HepG2 (cell line): ENCODE measurements around the gene MALRD1. TPM values are rescaled to one million over a fixed set of nuclear protein-coding genes. Genes with fewer than 3 reads are reported as not detected.

Experiments used
- ATAC-seq: fragments of 200-7000 bp; cut with Tn5 transposase; 3 replicates; pipeline ENCODE4 v1.9.1; 2020; ENCODE audit warnings: mild to moderate bottlenecking, moderate library complexity
- BruUV-seq: library from RNA; stranded (reverse); fragments of 400-500 nt; replicated peaks from 2 replicates; lab custom pipeline; 2021; lab: Mats Ljungman, UMichigan
- CTCF ChIA-PET: fragments of 300-600 bp; formaldehyde crosslinking; extraction: SDS; loops from one replicate; lab custom pipeline; 2021; ENCODE audit warnings: low total read pairs, inconsistent platforms, low intra/inter-chr PET ratio; lab: Yijun Ruan, JAX
- POLR2A ChIA-PET: fragments of 350-600 bp; sonication (Branson Sonifier 250); formaldehyde crosslinking; loops from one replicate; lab custom pipeline; 2020; ENCODE audit warnings: antibody characterized with exemption, inconsistent platforms; lab: Yijun Ruan, JAX
- DNase-seq: peaks from one replicate; pipeline ENCODE4 v3.0.0-alpha.2; 2015; ENCODE audit warnings: low spot score
- FAIRE-seq: peaks from 3 replicates; lab custom pipeline; 2011; peaks lifted over from hg19 to GRCh38; lab: Jason Lieb, UNC
- H2AFZ ChIP-seq: one replicate; pipeline ENCODE4 v1.6.1; 2011; ENCODE audit warnings: low read length, inconsistent platforms
- H3K27ac ChIP-seq: fragments of 300-600 bp; 3 replicates; pipeline ENCODE4 v1.8.0; 2011; ENCODE audit warnings: mixed run types, mild to moderate bottlenecking, mixed read lengths, low read length, inconsistent platforms; ENCODE audit not compliant: insufficient read depth; ENCODE audit errors: extremely low read length
- H3K27me3 ChIP-seq, 2 experiments: fragments of 200-600 bp in 1 of 2; 2 replicates in 1 of 2; 3 replicates in 1 of 2; pipeline versions ENCODE4 v1.6.0 to v1.8.0; 2011; ENCODE audit warnings: low read length in 2 of 2, mild to moderate bottlenecking in 2 of 2, moderate library complexity in 2 of 2, inconsistent platforms in 1 of 2; ENCODE audit not compliant: insufficient read depth in 2 of 2, control insufficient read depth in 1 of 2
- H3K36me3 ChIP-seq, 2 experiments: fragments of 200-600 bp in 1 of 2; replicated peaks in 1 of 2; 2 replicates in 1 of 2; 3 replicates in 1 of 2; pipeline versions ENCODE4 v1.5.1 to v1.8.0; 2011; ENCODE audit warnings: low read length in 2 of 2, inconsistent platforms in 1 of 2; ENCODE audit not compliant: insufficient read depth in 2 of 2, control insufficient read depth in 1 of 2
- H3K4me1 ChIP-seq: 2 replicates; pipeline ENCODE4 v1.5.1; 2012; ENCODE audit warnings: low read length, inconsistent platforms; ENCODE audit not compliant: insufficient read depth
- H3K4me2 ChIP-seq: 2 replicates; pipeline ENCODE4 v1.6.0; 2011; ENCODE audit warnings: low read depth, low read length, inconsistent platforms
- H3K4me3 ChIP-seq, 3 experiments: fragments of 200-600 bp in 1 of 3; sonication (generic), shearing (Covaris generic) in 1 of 3; replicated peaks in 1 of 3; 2 replicates each; pipeline ENCODE4 v1.5.1; 2011 to 2016; ENCODE audit warnings: low read length in 3 of 3, inconsistent platforms in 2 of 3, low read depth in 2 of 3, mild to moderate bottlenecking in 2 of 3, control low read depth in 1 of 3, mixed read lengths in 1 of 3; ENCODE audit not compliant: insufficient read depth in 1 of 3
- H3K79me2 ChIP-seq: one replicate; pipeline ENCODE4 v1.6.1; 2011; ENCODE audit warnings: low read length, inconsistent platforms; ENCODE audit not compliant: insufficient read depth
- H3K9ac ChIP-seq: 2 replicates; pipeline ENCODE4 v1.6.0; 2011; ENCODE audit warnings: mild to moderate bottlenecking, low read depth, low read length, inconsistent platforms; ENCODE audit not compliant: insufficient read depth
- H3K9me3 ChIP-seq: 2 replicates; pipeline ENCODE4 v1.5.1; 2012; ENCODE audit warnings: mild to moderate bottlenecking, low read length
- H4K20me1 ChIP-seq: 2 replicates; pipeline ENCODE4 v1.6.0; 2011; ENCODE audit warnings: inconsistent platforms, mild to moderate bottlenecking, low read length, moderate library complexity; ENCODE audit not compliant: insufficient read depth
- ATF4 ChIP-seq, 2 experiments: fragments of 450-650 bp in 1 of 2; sonication (generic) in 1 of 2; formaldehyde crosslinking; IDR thresholded peaks; 2 replicates each; pipeline versions ENCODE4 v1.5.0 to v1.8.0; 2020 to 2022; ENCODE audit warnings: mild to moderate bottlenecking in 1 of 2, missing genetic modification reagents in 1 of 2
- CENPT ChIP-seq: sonication (generic); formaldehyde crosslinking; IDR thresholded peaks from 2 replicates; pipeline ENCODE4 v1.8.0; 2022; ENCODE audit warnings: low read depth, mild to moderate bottlenecking, moderate library complexity, missing genetic modification reagents
- CREB1 ChIP-seq, 2 experiments: fragments of 450-650 bp in 1 of 2; IDR thresholded peaks; 2 replicates each; pipeline ENCODE4 v1.6.1; 2016 to 2017; ENCODE audit warnings: control low read depth in 1 of 2, mild to moderate bottlenecking in 1 of 2, missing compliant biosample characterization in 1 of 2, missing genetic modification characterization in 1 of 2
- DNMT3B ChIP-seq: conservative IDR thresholded peaks from 2 replicates; pipeline ENCODE4 v1.6.1; 2016; ENCODE audit warnings: missing biosample characterization, control low read depth
- FOXJ3 ChIP-seq: sonication (generic); formaldehyde crosslinking; IDR thresholded peaks from 2 replicates; pipeline ENCODE4 v1.4.0; 2020; ENCODE audit warnings: missing genetic modification reagents, mild to moderate bottlenecking, borderline replicate concordance
- HDAC2 ChIP-seq: sonication (generic); formaldehyde crosslinking; IDR thresholded peaks from 2 replicates; pipeline ENCODE4 v1.4.0; 2020; ENCODE audit warnings: missing genetic modification reagents
- MAZ ChIP-seq, 2 experiments: sonication (generic) in 1 of 2; formaldehyde crosslinking in 1 of 2; IDR thresholded peaks; 2 replicates each; pipeline versions ENCODE4 v1.5.0 to v1.6.1; 2012 to 2020; ENCODE audit warnings: low read depth in 2 of 2, mild to moderate bottlenecking in 2 of 2, borderline replicate concordance in 1 of 2, improper control_type of control experiment in 1 of 2, low read length in 1 of 2, missing genetic modification reagents in 1 of 2, moderate library complexity in 1 of 2
- MXI1 ChIP-seq: IDR thresholded peaks from 3 replicates; pipeline ENCODE4 v1.6.1; 2012; ENCODE audit warnings: low read depth, low read length, inconsistent platforms, borderline replicate concordance
- NCOA2 ChIP-seq: sonication (generic); formaldehyde crosslinking; IDR thresholded peaks from 2 replicates; pipeline ENCODE4 v1.8.0; 2022; ENCODE audit warnings: inconsistent platforms
- NFIC ChIP-seq: IDR thresholded peaks from 2 replicates; pipeline ENCODE4 v1.6.1; 2012; ENCODE audit warnings: mild to moderate bottlenecking, low read length, inconsistent platforms
- ONECUT2 ChIP-seq: sonication (generic); formaldehyde crosslinking; IDR thresholded peaks from 2 replicates; pipeline ENCODE4 v1.4.0; 2020; ENCODE audit warnings: missing genetic modification reagents
- RFXANK ChIP-seq: IDR thresholded peaks from 2 replicates; pipeline ENCODE4 v1.6.1; 2016
- SUZ12 ChIP-seq: fragments of 150-350 bp; IDR thresholded peaks from 2 replicates; pipeline ENCODE4 v1.6.1; 2014; ENCODE audit warnings: low read depth, low read length
- ZBTB26 ChIP-seq: IDR thresholded peaks from 2 replicates; pipeline ENCODE4 v1.6.1; 2016; ENCODE audit warnings: missing compliant biosample characterization, missing genetic modification reagents, borderline replicate concordance
- ZNF142 ChIP-seq: sonication (generic); formaldehyde crosslinking; IDR thresholded peaks from 2 replicates; pipeline ENCODE4 v1.4.0; 2020; ENCODE audit warnings: missing genetic modification reagents
- ZNF34 ChIP-seq: sonication (generic); formaldehyde crosslinking; IDR thresholded peaks from 2 replicates; pipeline ENCODE4 v1.4.0; 2020; ENCODE audit warnings: mild to moderate bottlenecking, missing genetic modification reagents, borderline replicate concordance
- ZNF607 ChIP-seq: sonication (generic); formaldehyde crosslinking; IDR thresholded peaks from 2 replicates; pipeline ENCODE4 v1.5.1; 2020; ENCODE audit warnings: missing genetic modification reagents, mild to moderate bottlenecking, borderline replicate concordance
- ZNF614 ChIP-seq: IDR thresholded peaks from 2 replicates; pipeline ENCODE4 v1.6.1; 2018; ENCODE audit warnings: missing biosample characterization, missing genetic modification reagents, inconsistent platforms, borderline replicate concordance
- WGBS: methylation state at CpG from one replicate; pipeline ENCODE4 v1.1.6; 2017; ENCODE audit warnings: low lambda C conversion rate; 5-methylcytosine and 5-hydroxymethylcytosine counted together
- in situ Hi-C: cut with HindIII; loops from 2 replicates; pipeline ENCODE4 v1.10.0; 2017; ENCODE audit warnings: low pct_unique_long_range_greater_than_20kb; ENCODE audit not compliant: extremely low pct_ligation_motif_present
- intact Hi-C: fragments of 100-400 bp; cut with micrococcal nuclease; formaldehyde crosslinking; loops from one replicate; pipeline ENCODE4 v1.10.0; 2022; ENCODE audit not compliant: unreplicated experiment
- polyA plus RNA-seq, 8 experiments: library from polyadenylated mRNA; depleted of rRNA in 3 of 8; stranded (reverse) in 7 of 8; unstranded in 1 of 8; fragments of >200 nt; fragmentation: Illumina TruSeq in 4 of 8; extraction: Trizol in 4 of 8; gene quantifications; 2 replicates each; pipeline versions ENCODE4 v1.2.1 to v1.2.3, GENCODE V29; 2011 to 2016; ENCODE audit warnings: low read depth in 4 of 8, missing spikeins in 1 of 8, mixed read lengths in 1 of 8; ENCODE audit not compliant: insufficient read depth in 1 of 8
- total RNA-seq, 5 experiments: library from RNA; depleted of rRNA; stranded (reverse); fragments of >200 nt; fragmentation: Illumina TruSeq; extraction: Trizol; gene quantifications; 2 replicates each; pipeline ENCODE4 v1.2.3, GENCODE V29; 2016; ENCODE audit warnings: low read depth in 1 of 5

The MALRD1 gene
- total and polyA plus RNA-seq, 2 of the 13 experiments (the other 11 are each of a cell fraction or from before 2014, with no cell fraction given), result 5.7 to 15.4 TPM

GRCh38 chr10:19500959-19501358 is 452.4 kb downstream of the MALRD1 start:
- Histone ChIP-seq H3K4me1 (no peaks in the 10 kb centered on the region), H3K9ac (no peak overlapping the region), H3K4me3 (no peak overlapping the region), H3K79me2 (no peaks in the 10 kb centered on the region), H3K27ac (no peak overlapping the region), H3K36me3 (peaks cover 1 to 7% of the 10 kb centered on the region in 2 experiments; a peak in 2 of 5 replicates), H3K4me2 (no peak overlapping the region), H3K27me3 (no peaks in the 10 kb centered on the region), H4K20me1 (no peaks in the 10 kb centered on the region), H3K9me3 (no peaks in the 10 kb centered on the region), H2AFZ (no peak overlapping the region)
- in situ Hi-C loops (no loop called here), intact Hi-C loops (no loop called here)
- CTCF ChIA-PET, result no interaction called here
- WGBS, result 45% methylated on average over 1 of the region's 1 CpG
- no peak for TF ChIP-seq HDAC2
- TF ChIP-seq RFXANK (CRISPR knock-in tag), result no peak
- no peak for TF ChIP-seq ZNF34
- no peak for TF ChIP-seq DNMT3B
- TF ChIP-seq NCOA2 (CRISPR knock-in tag), result no peak
- TF ChIP-seq MXI1, result no peak
- TF ChIP-seq ATF4 (CRISPR knock-in tag; IDR thresholded peaks at IDR 0.05), result no peak
- TF ChIP-seq ZNF142, result no peak
- no peak for TF ChIP-seq CENPT (CRISPR knock-in tag)
- no peak for TF ChIP-seq ONECUT2
- TF ChIP-seq ZNF614 (CRISPR knock-in tag), result no peak
- TF ChIP-seq FOXJ3 (CRISPR knock-in tag), result no peak
- no peak for TF ChIP-seq ZNF607 (CRISPR knock-in tag)
- TF ChIP-seq SUZ12, result no peak
- TF ChIP-seq NFIC, result no peak
- TF ChIP-seq MAZ (IDR thresholded peaks at IDR 0.05; ENCODE audit: borderline replicate concordance, low read depth, low read length), result no peak
- no peak for TF ChIP-seq MAZ (CRISPR knock-in tag; IDR thresholded peaks at IDR 0.05; ENCODE audit: low read depth)
- no peak for TF ChIP-seq ZBTB26
- TF ChIP-seq CREB1 (IDR thresholded peaks at IDR 0.05), result no peak
- TF ChIP-seq CREB1 (CRISPR knock-in tag; IDR thresholded peaks at IDR 0.05), result no peak
- no peak for FAIRE-seq
- POLR2A ChIA-PET, result no interaction called here
- ATAC-seq, result no peak
- no TSS peak for BruUV-seq
- no peak for DNase-seq
